H1 (cell line): Measurements from ENCODE around the gene RNGTT. TPM values are rescaled to one million over a fixed set of nuclear protein-coding genes. Genes with fewer than 3 reads are reported as not detected.

Experiments used
- CTCF ChIA-PET: fragments of 300-600 bp; sonication (Branson Sonifier 250); formaldehyde crosslinking; loops from one replicate; lab custom pipeline; 2021; ENCODE audit not compliant: partially characterized antibody; lab: Charles Lee
- POLR2A ChIA-PET: fragments of 300-600 bp; sonication (Branson Sonifier 250); formaldehyde crosslinking; loops from one replicate; lab custom pipeline; 2021; ENCODE audit warnings: inconsistent platforms; ENCODE audit not compliant: partially characterized antibody; lab: Charles Lee
- DNase-seq, 2 experiments: peaks; one replicate each; pipeline versions ENCODE4 v3.0.0 to v3.0.0-alpha.2; 2010 to 2022; ENCODE audit warnings: low spot score in 2 of 2, low read depth in 1 of 2, mixed read lengths in 1 of 2
- FAIRE-seq: peaks from 2 replicates; lab custom pipeline; 2011; peaks lifted over from hg19 to GRCh38; lab: Jason Lieb, UNC
- H2AFZ ChIP-seq: 2 replicates; pipeline ENCODE4 v1.8.1; 2012; ENCODE audit warnings: low read length, inconsistent platforms
- H2AK5ac ChIP-seq: 2 replicates; pipeline ENCODE4 v1.6.1; 2013; ENCODE audit warnings: low read depth, low read length
- H2BK120ac ChIP-seq: replicated peaks from 2 replicates; pipeline ENCODE3; 2013; ENCODE audit warnings: low read depth, low read length, inconsistent platforms
- H2BK12ac ChIP-seq: 2 replicates; pipeline ENCODE4 v1.6.1; 2013; ENCODE audit warnings: low read depth, low read length
- H2BK15ac ChIP-seq: 2 replicates; pipeline ENCODE4 v1.6.1; 2013; ENCODE audit warnings: low read length
- H2BK20ac ChIP-seq: 2 replicates; pipeline ENCODE4 v1.6.1; 2013; ENCODE audit warnings: low read length
- H2BK5ac ChIP-seq: 2 replicates; pipeline ENCODE4 v1.6.1; 2013; ENCODE audit warnings: low read depth, low read length
- H3K14ac ChIP-seq: 2 replicates; pipeline ENCODE4 v1.6.1; 2013; ENCODE audit warnings: inconsistent platforms; ENCODE audit not compliant: insufficient read length
- H3K18ac ChIP-seq: 2 replicates; pipeline ENCODE4 v1.6.1; 2013; ENCODE audit warnings: low read length; ENCODE audit errors: extremely low read depth
- H3K23ac ChIP-seq: 2 replicates; pipeline ENCODE4 v1.6.1; 2013; ENCODE audit warnings: inconsistent platforms; ENCODE audit not compliant: insufficient read length
- H3K23me2 ChIP-seq: 2 replicates; pipeline ENCODE4 v1.6.1; 2013; ENCODE audit warnings: low read depth, low read length
- H3K27ac ChIP-seq: 2 replicates; pipeline ENCODE4 v1.6.1; 2011; ENCODE audit warnings: low read depth, low read length, inconsistent platforms
- H3K27me3 ChIP-seq, 4 experiments: replicated peaks in 1 of 4; 1 replicate in 1 of 4; 2 replicates in 3 of 4; pipeline versions ENCODE4 v1.6.1 to v1.8.1; 2011 to 2013; ENCODE audit warnings: low read length in 3 of 4, mild to moderate bottlenecking in 3 of 4, inconsistent platforms in 2 of 4, mixed read lengths in 2 of 4, moderate library complexity in 1 of 4; ENCODE audit not compliant: control insufficient read depth in 3 of 4, insufficient read depth in 3 of 4; ENCODE audit errors: extremely low read depth in 1 of 4
- H3K36me3 ChIP-seq, 4 experiments: 2 replicates each; pipeline versions ENCODE4 v1.6.1 to v1.8.1; 2011 to 2013; ENCODE audit warnings: mild to moderate bottlenecking in 4 of 4, low read length in 3 of 4, moderate library complexity in 2 of 4, control low read depth in 1 of 4, inconsistent platforms in 1 of 4; ENCODE audit not compliant: insufficient read depth in 4 of 4, control insufficient read depth in 2 of 4
- H3K4ac ChIP-seq: replicated peaks from 2 replicates; pipeline ENCODE3; 2013; ENCODE audit warnings: low read length, low read depth, mixed read lengths, inconsistent platforms; ENCODE audit not compliant: insufficient read length
- H3K4me1 ChIP-seq, 4 experiments: replicated peaks in 1 of 4; 1 replicate in 1 of 4; 2 replicates in 3 of 4; pipeline versions ENCODE4 v1.6.1 to v1.8.1; 2011 to 2013; ENCODE audit warnings: low read length in 3 of 4, inconsistent platforms in 2 of 4, mixed read lengths in 1 of 4; ENCODE audit not compliant: insufficient read depth in 4 of 4, control insufficient read depth in 3 of 4
- H3K4me2 ChIP-seq, 2 experiments: 2 replicates each; pipeline versions ENCODE4 v1.6.1 to v1.8.1; 2011 to 2013; ENCODE audit warnings: low read depth in 2 of 2, low read length in 2 of 2, control low read depth in 1 of 2, inconsistent platforms in 1 of 2, mild to moderate bottlenecking in 1 of 2; ENCODE audit not compliant: insufficient read depth in 1 of 2
- H3K4me3 ChIP-seq, 4 experiments: fragments of 200-600, 300-600 bp in 1 of 4; sonication (generic), shearing (Covaris generic), sonication (Bioruptor Twin) in 1 of 4; 2 replicates each; pipeline versions ENCODE4 v1.5.1 to v1.8.1; 2011 to 2016; ENCODE audit warnings: low read length in 4 of 4, low read depth in 3 of 4, control low read depth in 2 of 4, inconsistent platforms in 2 of 4, mild to moderate bottlenecking in 2 of 4, mixed read lengths in 1 of 4, moderate library complexity in 1 of 4; ENCODE audit not compliant: insufficient read depth in 2 of 4; ENCODE audit errors: extremely low read depth in 1 of 4
- H3K56ac ChIP-seq: replicated peaks from 2 replicates; pipeline ENCODE3; 2013; ENCODE audit warnings: low read depth, mild to moderate bottlenecking, mixed read lengths, low read length, inconsistent platforms; ENCODE audit not compliant: insufficient read length
- H3K79me1 ChIP-seq: 2 replicates; pipeline ENCODE4 v1.6.1; 2013; ENCODE audit warnings: low read depth, low read length, control low read depth
- H3K79me2 ChIP-seq, 2 experiments: 2 replicates each; pipeline versions ENCODE4 v1.6.1 to v1.8.1; 2012 to 2013; ENCODE audit warnings: low read length in 2 of 2, mild to moderate bottlenecking in 2 of 2, inconsistent platforms in 1 of 2; ENCODE audit not compliant: insufficient read depth in 2 of 2, control insufficient read depth in 1 of 2
- H3K9ac ChIP-seq, 4 experiments: replicated peaks in 1 of 4; 1 replicate in 1 of 4; 2 replicates in 3 of 4; pipeline versions ENCODE4 v1.6.1 to v1.8.1; 2011 to 2013; ENCODE audit warnings: low read depth in 3 of 4, low read length in 3 of 4, control low read depth in 2 of 4, mild to moderate bottlenecking in 2 of 4, moderate library complexity in 2 of 4, inconsistent platforms in 1 of 4; ENCODE audit errors: extremely low read depth in 1 of 4
- H3K9me3 ChIP-seq, 2 experiments: 2 replicates each; pipeline versions ENCODE4 v1.6.1 to v1.8.1; 2012 to 2013; ENCODE audit warnings: mild to moderate bottlenecking in 2 of 2, moderate library complexity in 2 of 2, control low read depth in 1 of 2, inconsistent platforms in 1 of 2, low read depth in 1 of 2, low read length in 1 of 2, mixed read lengths in 1 of 2; ENCODE audit not compliant: insufficient read depth in 2 of 2
- H4K20me1 ChIP-seq, 2 experiments: replicated peaks in 1 of 2; 2 replicates each; pipeline versions ENCODE3 to v1.8.1; 2011 to 2013; ENCODE audit warnings: inconsistent platforms in 2 of 2, low read length in 2 of 2, mild to moderate bottlenecking in 1 of 2; ENCODE audit not compliant: insufficient read depth in 2 of 2, control insufficient read depth in 1 of 2
- H4K5ac ChIP-seq: 2 replicates; pipeline ENCODE4 v1.6.1; 2013; ENCODE audit warnings: low read length, low read depth, mixed read lengths, inconsistent platforms; ENCODE audit not compliant: insufficient read length
- H4K8ac ChIP-seq: 2 replicates; pipeline ENCODE4 v1.8.0; 2013; ENCODE audit warnings: mild to moderate bottlenecking, moderate library complexity, low read length, inconsistent platforms; ENCODE audit not compliant: insufficient read depth; ENCODE audit errors: extremely low read depth
- H4K91ac ChIP-seq: replicated peaks from 2 replicates; pipeline ENCODE3; 2013; ENCODE audit warnings: low read length, mixed read lengths, inconsistent platforms; ENCODE audit not compliant: insufficient read length
- BRCA1 ChIP-seq: IDR thresholded peaks from 2 replicates; pipeline ENCODE4 v1.6.1; 2012; ENCODE audit warnings: low read depth, low read length, improper control_type of control experiment
- CBX5 ChIP-seq: fragments of 300-800, 300-1000 bp; sonication (generic); IDR thresholded peaks from 2 replicates; pipeline ENCODE4 v1.7.1; 2016; ENCODE audit warnings: antibody characterized with exemption, low read length, low read depth
- CHD2 ChIP-seq: IDR thresholded peaks from 2 replicates; pipeline ENCODE4 v1.6.1; 2012; ENCODE audit warnings: low read length, improper control_type of control experiment
- FOSL1 ChIP-seq: IDR thresholded peaks from 2 replicates; pipeline ENCODE4 v1.6.1; 2011; ENCODE audit warnings: mild to moderate bottlenecking, low read depth, low read length, moderate library complexity; ENCODE audit not compliant: insufficient read depth
- KDM1A ChIP-seq: fragments of 200-600, 300-600 bp; sonication (generic); IDR thresholded peaks from 2 replicates; pipeline ENCODE4 v1.7.1; 2016; ENCODE audit warnings: mild to moderate bottlenecking, low read length, borderline replicate concordance
- MAFK ChIP-seq: IDR thresholded peaks from 2 replicates; pipeline ENCODE4 v1.6.1; 2012; ENCODE audit warnings: low read depth, mild to moderate bottlenecking, improper control_type of control experiment, low read length
- MAX ChIP-seq: IDR thresholded peaks from 2 replicates; pipeline ENCODE4 v1.6.1; 2012; ENCODE audit warnings: inconsistent platforms
- POLR2A ChIP-seq, 2 experiments: IDR thresholded peaks; 1 replicate in 1 of 2; 2 replicates in 1 of 2; pipeline ENCODE4 v1.6.1; 2011; ENCODE audit warnings: low read depth in 2 of 2, low read length in 2 of 2, mild to moderate bottlenecking in 2 of 2; ENCODE audit errors: control extremely low read depth in 1 of 2
- RFX5 ChIP-seq: IDR thresholded peaks from 2 replicates; pipeline ENCODE4 v1.6.1; 2011; ENCODE audit warnings: low read depth, low read length, improper control_type of control experiment, borderline replicate concordance
- TEAD4 ChIP-seq: IDR thresholded peaks from 2 replicates; pipeline ENCODE4 v1.6.1; 2012; ENCODE audit warnings: low read depth, low read length, inconsistent platforms, mixed read lengths
- WGBS, 2 experiments: shearing (Covaris generic) in 1 of 2; methylation state at CpG; one replicate each; pipeline versions ENCODE4 v1.1.6 to v1.1.7; 2013 to 2015; ENCODE audit warnings: low lambda C conversion rate in 2 of 2, mixed read lengths in 2 of 2, inconsistent platforms in 1 of 2, low coverage in 1 of 2, missing lambda C conversion rate in 1 of 2; ENCODE audit not compliant: insufficient replicate concordance in 2 of 2, insufficient coverage in 1 of 2, insufficient read length in 1 of 2; ENCODE audit errors: extremely low coverage in 1 of 2, missing lambda C conversion rate in 1 of 2; 5-methylcytosine and 5-hydroxymethylcytosine counted together
- polyA plus RNA-seq, 7 experiments: library from polyadenylated mRNA; depleted of rRNA in 3 of 7; stranded (reverse) in 5 of 7; unstranded in 2 of 7; fragments of >200 nt in 5 of 7; fragments of 200-250 nt in 2 of 7; gene quantifications; 1 replicate in 5 of 7; 2 replicates in 1 of 7; 4 replicates in 1 of 7; pipeline versions ENCODE4 v1.2.1 to v1.2.3, GENCODE V29; 2011 to 2013; ENCODE audit warnings: missing spikeins in 2 of 7, mixed read lengths in 2 of 7
- total RNA-seq: library from RNA; stranded (reverse); fragmentation: NEBNext Ultra II Directional; extraction: Animal tissue kit (Norgen Biotek cat#: 25700); gene quantifications from 2 replicates; pipeline ENCODE4 v1.2.1, GENCODE V29; 2021

Gene RNGTT
- total and polyA plus RNA-seq, 2 of the 8 experiments (the other 6 are each of a cell fraction or from before 2014, with no cell fraction given), result 3.6 to 21.2 TPM

DNA sequence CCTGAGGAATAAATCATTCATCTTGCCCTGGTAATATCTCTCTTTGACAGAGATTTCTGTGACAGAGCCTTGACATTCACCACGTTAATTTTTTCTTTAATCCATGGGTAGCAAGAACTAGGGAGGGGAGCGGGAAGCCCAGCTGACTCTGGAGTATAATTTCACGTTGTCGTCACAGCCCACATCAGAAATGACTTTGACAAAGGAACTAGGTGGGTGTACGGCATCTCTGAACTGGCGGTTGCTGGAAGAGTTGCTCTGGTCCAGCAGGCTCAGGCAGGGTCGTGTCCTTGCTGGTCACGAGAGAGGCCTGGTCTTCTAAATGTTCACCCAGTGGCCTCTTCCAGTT lies 400.2 kb downstream of the RNGTT start:
- no peaks in the 10 kb centered on the region for H3K27me3 ChIP-seq
- no peak for FAIRE-seq
- no peaks in the 10 kb centered on the region for H3K79me1 ChIP-seq
- no peak overlapping the region for H3K9ac ChIP-seq
- H2AFZ ChIP-seq, result no peak overlapping the region
- H3K23me2 ChIP-seq, result no peaks in the 10 kb centered on the region
- no peak overlapping the region for H3K14ac ChIP-seq
- H2BK20ac ChIP-seq, result no peak overlapping the region
- H4K20me1 ChIP-seq, result no peaks in the 10 kb centered on the region
- H3K27ac ChIP-seq, result no peak overlapping the region
- H3K18ac ChIP-seq, result no peak overlapping the region
- H2BK120ac ChIP-seq, result no peak overlapping the region
- no peak overlapping the region for H3K56ac ChIP-seq
- H3K4me2 ChIP-seq, result no peak overlapping the region
- ChIA-PET POLR2A (no interaction called here), CTCF (no interaction called here)
- H3K9me3 ChIP-seq, result no peaks in the 10 kb centered on the region
- H3K23ac ChIP-seq, result no peak overlapping the region
- no peak overlapping the region for H2AK5ac ChIP-seq
- DNase-seq, result no peak
- TF ChIP-seq CBX5 (no peak), RFX5 (no peak), MAFK (no peak), POLR2A (IDR thresholded peaks at IDR 0.05; ENCODE audit: control extremely low read depth in 1 of 2, low read depth in 2 of 2, low read length in 2 of 2) (no peak), CHD2 (no peak), KDM1A (no peak), TEAD4 (no peak), FOSL1 (no peak), MAX (no peak), BRCA1 (no peak)
- no peak overlapping the region for H2BK12ac ChIP-seq
- H3K79me2 ChIP-seq, result no peaks in the 10 kb centered on the region
- H3K4me1 ChIP-seq, result peaks cover 0 to 4% (median 3%) of the 10 kb centered on the region in 4 experiments; a peak in 3 of 7 replicates
- no peak overlapping the region for H2BK15ac ChIP-seq
- H4K8ac ChIP-seq, result no peak overlapping the region
- H3K4me3 ChIP-seq, result no peak overlapping the region
- H3K36me3 ChIP-seq, result no peaks in the 10 kb centered on the region
- H4K91ac ChIP-seq, result no peak overlapping the region
- H4K5ac ChIP-seq, result no peak overlapping the region
- H3K4ac ChIP-seq, result no peak overlapping the region
- H2BK5ac ChIP-seq, result no peak overlapping the region
- 88% methylated on average over 8 of the region's 8 CpGs; no CpG with 5 or more reads in 1 of the 2 experiments for WGBS, 2 experiments
